GM18498 (cell line): ENCODE results near the gene MDFIC2.
"Not testable (repeated sequence)": the region's sequence is repeated elsewhere in the genome, so short reads cannot be mapped to it uniquely, and the experiment has no call there.

Experiments used
- ATAC-seq: cut with Tn5 transposase; IDR thresholded peaks from one replicate; pipeline ENCODE4 v1.9.1; 2021; ENCODE audit warnings: mild to moderate bottlenecking, moderate library complexity; ENCODE audit not compliant: unreplicated experiment

Gene MDFIC2

DNA sequence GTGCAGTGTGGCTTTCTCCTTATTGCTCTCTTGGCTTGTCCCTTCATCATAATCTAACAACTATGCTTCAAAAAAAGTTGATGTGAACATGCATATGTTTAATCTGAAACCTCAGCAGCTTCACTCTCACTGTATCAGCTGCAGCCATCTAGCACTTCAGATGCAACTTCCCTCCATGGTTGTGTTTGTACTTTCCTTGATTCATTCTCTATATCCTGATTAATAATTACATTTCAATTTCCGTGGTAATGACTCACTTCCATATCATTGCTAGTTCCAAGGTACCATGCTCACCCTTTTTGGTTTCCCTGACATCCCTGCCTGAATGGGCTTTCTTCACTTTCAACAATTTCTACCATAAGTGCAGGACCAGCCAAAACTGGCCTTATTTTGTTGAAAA is 51.2 kb downstream of the MDFIC2 start:
- no peak for ATAC-seq

DNA sequence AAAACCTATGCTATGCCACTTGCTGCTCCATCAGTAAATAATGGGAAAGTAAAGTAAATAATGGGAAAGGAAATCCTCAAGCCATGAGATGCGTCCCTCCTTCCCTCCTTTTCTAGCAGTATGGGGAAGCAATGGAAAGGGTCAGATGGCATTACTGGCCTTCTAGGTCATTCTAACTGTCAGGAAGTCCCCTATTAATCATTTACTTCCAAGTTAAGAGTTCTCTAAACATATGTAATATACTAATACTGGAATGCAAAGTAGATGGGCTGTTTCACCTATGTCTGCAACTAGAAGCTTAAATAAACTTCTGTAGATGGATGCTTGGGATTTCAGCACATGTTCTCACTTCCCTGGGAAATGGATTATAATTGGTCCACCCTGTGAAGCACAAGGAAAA is 55.9 kb downstream of the MDFIC2 start:
- ATAC-seq = no peak

- ATAC-seq = no peak
These were observed 61.9 kb downstream of the MDFIC2 start for GRCh38 chr3:70250492-70250891.

GRCh38 chr3:70249509-70250160 is 62.8 kb downstream of the MDFIC2 start:
- no peak for ATAC-seq

DNA sequence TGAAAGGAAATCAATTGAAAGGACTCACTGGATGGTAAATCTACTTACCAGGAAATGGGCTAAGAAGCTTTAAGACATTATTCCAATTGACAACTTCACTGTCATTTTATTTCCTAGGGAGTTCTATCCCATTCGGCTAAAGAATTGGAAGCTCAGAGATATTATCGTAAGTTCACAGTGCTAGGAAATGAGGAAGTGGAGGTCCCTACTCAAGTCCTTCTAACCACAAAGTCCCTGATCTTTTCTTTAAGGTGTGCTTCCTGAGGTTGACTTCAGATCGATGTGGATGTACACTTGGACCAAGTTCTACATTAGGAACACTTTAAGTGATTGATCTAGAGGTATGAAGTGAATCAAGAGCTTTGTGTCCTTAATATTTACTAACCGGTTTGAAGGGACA is 63.6 kb downstream of the MDFIC2 start:
- no peak for ATAC-seq

DNA sequence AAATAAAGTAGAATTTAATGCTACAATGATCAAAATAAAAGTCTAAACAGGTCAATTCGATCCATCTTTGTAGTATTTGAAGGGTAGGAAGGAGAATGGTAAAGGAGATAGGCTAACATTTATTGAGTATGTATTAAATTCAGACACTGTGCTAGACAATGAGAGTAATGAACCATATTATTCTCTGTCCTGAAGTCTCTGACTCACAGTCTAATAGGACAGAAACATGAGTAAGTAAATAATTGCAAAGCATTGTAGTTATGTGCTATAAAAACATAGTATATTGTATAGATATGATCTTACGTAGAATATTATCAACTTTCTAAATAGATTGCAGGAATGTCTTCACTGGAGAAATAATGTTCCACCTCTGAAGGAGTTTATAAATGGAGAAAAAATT is 64.5 kb downstream of the MDFIC2 start:
- ATAC-seq = no peak

DNA sequence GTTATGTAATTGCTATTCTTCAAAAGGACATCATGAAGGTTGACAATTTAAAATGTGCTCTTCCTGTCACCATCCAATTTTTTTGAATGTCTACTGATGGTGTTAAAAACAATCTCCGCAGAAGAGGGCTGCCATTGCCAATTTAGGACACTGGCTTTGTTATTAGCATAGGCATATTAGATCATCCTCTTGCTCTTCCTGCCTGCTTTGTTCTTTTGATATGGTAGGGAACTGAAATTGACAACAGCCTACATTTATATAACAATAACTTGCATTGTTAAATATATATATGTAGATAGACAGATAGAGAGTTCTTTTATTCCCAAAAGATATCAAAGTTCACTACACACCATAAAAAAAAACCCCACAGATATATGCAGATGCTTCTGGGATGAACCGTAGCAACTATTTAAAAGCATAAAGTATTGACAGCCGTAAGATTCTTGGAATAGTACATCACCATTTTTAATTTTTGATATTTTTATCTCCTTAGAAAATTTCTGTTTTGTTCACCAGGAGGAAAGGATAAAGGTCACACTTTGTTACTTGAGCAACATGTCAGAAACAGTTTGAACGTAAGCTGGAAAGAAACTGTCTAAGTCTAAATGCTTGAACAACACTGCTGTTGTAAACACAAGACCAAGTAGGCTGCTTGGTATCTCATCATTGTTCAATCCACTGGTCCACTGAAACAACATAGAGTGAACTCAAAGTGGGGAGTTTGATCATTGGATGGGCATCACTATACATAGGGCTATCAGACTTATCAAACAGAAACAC is 66.5 kb downstream of the MDFIC2 start:
- no peak for ATAC-seq

- ATAC-seq = no peak
These were observed 68.0 kb downstream of the MDFIC2 start for GRCh38 chr3:70244422-70244821.

DNA sequence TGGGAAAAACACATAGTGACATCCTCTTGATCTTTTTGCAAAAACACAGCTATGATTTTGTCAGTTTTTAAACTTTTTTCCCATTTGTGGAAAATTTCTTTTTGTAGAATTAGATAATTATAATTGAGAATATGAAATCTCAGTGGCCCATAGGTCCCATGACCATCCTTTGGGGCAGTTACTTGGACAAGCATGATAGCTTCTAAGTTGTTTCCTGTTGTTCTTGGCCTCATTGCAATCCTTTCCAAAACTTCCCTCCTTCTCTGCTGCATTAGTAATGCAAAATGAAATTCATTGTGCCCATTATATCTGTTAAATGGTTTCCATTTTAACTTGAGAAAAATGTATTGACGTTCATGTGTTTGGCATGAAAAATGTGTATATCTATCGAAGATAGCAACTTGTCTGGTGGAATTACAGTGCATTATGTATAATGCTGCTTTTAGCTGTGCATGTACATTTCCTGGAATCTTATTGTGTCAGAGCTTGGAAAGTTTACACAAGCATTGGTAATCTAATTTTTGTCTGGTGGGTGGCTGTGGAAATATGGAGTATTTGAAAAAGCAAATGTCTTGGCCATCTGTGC is 70.0 kb downstream of the MDFIC2 start:
- ATAC-seq = no peak

GRCh38 chr3:70233812-70234211 is 78.6 kb downstream of the MDFIC2 start:
- no peak for ATAC-seq

DNA sequence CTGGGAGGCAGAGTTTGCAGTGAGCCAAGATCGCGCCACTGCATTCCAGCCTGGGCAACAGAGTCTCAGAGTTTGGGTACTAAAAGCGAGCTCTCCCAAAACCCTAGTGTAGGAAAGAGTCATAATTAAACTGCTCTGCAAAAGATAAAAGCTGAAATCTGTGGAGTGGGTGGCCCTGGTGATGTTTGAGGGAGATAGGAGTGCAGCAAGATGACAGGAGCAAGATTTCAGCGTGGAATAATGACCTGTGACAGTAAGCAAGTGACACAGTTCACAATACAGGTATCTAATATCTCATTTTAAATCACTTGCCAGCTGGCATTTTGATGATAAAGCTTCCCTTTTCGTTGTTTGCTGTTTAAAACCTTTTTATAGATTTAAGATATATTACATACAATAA is 79.3 kb downstream of the MDFIC2 start:
- ATAC-seq = no peak

DNA sequence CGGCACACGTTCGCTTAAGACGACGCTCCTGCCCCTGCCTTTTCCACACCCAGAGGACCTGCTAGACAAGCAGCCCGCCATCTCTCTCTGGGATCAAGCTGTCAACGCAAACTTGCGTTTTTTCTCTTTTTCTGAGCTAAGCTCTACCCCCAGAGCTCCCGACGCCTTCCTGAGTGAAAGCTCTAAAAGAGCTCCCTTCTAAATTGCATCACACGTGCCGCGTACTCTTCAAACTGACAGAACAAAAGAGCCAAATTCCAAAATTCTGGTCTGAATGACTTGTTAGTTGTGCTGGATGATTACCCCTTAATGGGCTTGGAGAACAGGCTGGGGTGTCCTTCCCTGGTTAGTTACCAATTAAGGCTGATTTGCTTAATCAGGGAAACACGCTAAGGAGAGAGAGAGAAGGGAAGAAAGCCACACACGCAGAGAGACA is 81.2 kb downstream of the MDFIC2 start:
- ATAC-seq = no peak

GRCh38 chr3:70227437-70227836 is 85.0 kb downstream of the MDFIC2 start:
- no peak for ATAC-seq

DNA sequence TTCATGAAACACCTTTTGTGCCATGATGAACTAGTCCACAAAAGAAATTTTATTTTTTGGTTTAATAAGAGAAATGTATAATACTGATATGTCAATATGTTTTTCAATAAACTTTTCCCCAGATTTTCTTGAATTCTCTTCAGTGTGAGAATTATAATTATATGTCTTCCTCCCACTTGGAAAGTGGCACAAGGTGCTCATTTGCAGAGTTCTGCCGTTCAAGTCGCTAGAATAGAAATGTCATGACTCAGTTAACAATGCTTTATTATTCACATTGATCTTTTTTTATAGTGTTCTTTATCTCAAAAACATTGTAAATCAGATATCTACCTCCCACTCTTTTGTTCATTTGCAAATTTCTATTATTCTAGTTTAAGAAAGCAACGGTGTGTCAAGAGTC is 87.3 kb downstream of the MDFIC2 start:
- no peak for ATAC-seq

DNA sequence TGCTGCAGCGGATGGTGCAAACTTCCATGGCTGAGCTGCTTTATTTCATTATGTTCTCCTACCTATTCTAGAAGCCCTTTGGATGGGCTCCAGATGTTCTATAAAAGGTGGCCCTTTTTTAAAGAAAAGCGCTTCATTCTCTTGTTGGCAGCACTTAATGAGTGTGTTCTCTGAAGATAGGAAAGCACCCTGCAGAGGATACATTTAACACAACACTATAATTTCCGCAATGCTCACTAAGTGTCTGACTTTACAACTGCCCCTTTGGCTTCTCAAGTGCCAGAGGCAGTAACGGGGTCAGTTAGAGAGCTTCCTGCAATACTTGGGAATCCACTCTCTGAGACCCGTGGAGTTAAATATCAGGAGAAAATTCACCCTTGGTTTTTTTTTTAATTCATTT is 88.1 kb downstream of the MDFIC2 start:
- ATAC-seq = no peak

DNA sequence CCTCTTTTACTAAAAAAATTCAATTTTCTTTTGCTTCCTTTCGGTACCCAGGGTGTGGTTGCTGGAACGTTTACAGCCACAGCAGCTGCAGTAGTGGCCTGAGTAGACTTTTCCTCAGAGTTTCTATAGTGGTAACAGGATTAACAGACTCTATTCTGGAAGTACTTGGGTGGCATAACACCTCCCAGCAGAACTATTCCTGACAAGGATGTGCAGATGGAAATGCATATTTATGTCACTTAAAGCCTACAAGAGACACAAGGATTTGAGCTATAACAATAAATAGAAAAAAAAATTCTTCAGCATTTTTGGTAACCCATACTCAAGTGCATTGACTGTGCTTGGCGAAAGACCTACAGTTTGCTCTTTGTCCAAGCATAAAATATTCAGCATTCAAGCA is 94.0 kb downstream of the MDFIC2 start:
- no peak for ATAC-seq

- ATAC-seq = not testable (repeated sequence)
These were observed 101.2 kb downstream of the MDFIC2 start for GRCh38 chr3:70211274-70211673.

DNA sequence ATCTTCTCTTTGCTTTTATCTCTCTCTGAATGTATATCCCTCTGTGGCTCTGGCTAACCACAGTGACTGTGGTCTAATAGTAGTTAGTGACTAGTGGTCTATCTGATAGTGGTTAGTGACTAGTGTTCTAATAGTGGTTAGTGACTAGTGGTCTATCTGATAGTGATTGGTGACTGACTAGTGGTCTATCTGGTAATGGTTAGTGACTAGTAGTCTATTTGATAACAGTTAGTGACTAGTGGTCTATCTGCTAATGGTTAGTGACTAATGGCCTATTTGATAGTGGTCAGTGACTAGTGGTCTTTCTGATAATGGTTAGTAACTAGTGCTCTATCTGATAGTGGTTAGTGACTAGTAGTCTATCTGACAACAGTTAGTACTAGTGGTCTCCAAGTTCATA is 110.5 kb downstream of the MDFIC2 start:
- no peak for ATAC-seq

DNA sequence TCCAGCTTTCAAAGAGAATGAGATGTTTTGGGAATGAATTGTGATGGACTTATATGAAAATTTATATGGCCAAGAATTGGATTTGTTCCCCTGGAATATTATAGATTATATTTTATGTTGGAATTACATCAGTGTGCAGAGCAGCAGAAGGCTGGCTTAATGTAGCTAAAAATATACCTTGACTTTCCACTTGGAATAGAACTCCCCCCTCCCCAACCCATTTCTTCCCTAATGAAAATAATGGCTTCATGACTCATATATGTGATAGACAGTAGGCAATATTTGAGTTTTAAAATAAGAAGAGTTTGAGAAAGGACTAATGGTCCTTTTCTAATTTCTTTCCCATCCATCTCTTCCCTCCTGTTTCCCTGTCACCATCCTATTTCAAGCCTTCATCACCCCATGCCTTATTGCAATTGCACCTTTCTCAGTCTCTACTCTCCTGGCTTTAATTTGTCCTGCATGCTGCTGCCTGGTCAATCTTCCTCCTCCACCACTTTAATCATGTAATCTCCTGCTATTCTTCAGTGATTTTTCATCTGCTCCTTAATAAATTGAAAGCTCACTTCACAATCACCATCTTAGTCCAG is 122.5 kb downstream of the MDFIC2 start:
- no peak for ATAC-seq

GRCh38 chr3:70186221-70186620 is 126.2 kb downstream of the MDFIC2 start:
- no peak for ATAC-seq

- ATAC-seq = no peak
These were observed 126.8 kb downstream of the MDFIC2 start for GRCh38 chr3:70185661-70186060.
